Esophagus squamous epithelium (tissue), 4 donors: ENCODE results near the gene MORN3.

ENCODE experiments used
- CTCF ChIP-seq, 6 experiments: fragments of 450-650 bp in 4 of 6; fragments of 200-600 bp in 2 of 6; sonication (generic) in 2 of 6; IDR thresholded peaks; one replicate each; pipeline ENCODE4 v1.5.1; 2016 to 2019; ENCODE audit warnings: antibody characterized with exemption in 6 of 6, mild to moderate bottlenecking in 4 of 6, moderate library complexity in 4 of 6
- POLR2A ChIP-seq, 4 donors: fragments of 450-650 bp; IDR thresholded peaks; one replicate each; pipeline ENCODE4 v1.6.1; 2017; ENCODE audit warnings: antibody characterized with exemption in 4 of 4, mild to moderate bottlenecking in 4 of 4, moderate library complexity in 3 of 4

- no peak for TF ChIP-seq CTCF (IDR thresholded peaks at IDR 0.05)
- no peak for TF ChIP-seq POLR2A (IDR thresholded peaks at IDR 0.05)
Measured at GRCh38 chr12:121602766-121603165, 66.7 kb downstream of the MORN3 start.
